Pericardium fibroblast (primary cell): ENCODE data around the gene CD2BP2. TPM values are rescaled to one million over a fixed set of nuclear protein-coding genes. Genes with fewer than 3 reads are reported as not detected.

Experiments used
- total RNA-seq: library from RNA; depleted of rRNA; stranded (reverse); fragments of >200 nt; gene quantifications from 2 replicates; pipeline ENCODE4 v1.2.3, GENCODE V29; 2015

The CD2BP2 gene
- total RNA-seq, result 34.2 and 44.1 TPM in 2 replicates

GRCh38 chr16:30355144-30355953, at the start of gene CD2BP2:
TSS of gene CD2BP2 (minus strand) at chr16:30355308. CDS start at chr16:30354681, 627 bp downstream.

GRCh38 chr16:30395155-30395991, 40.3 kb upstream of the CD2BP2 start, which contains the start of gene ZNF48:
TSS of gene ZNF48 (plus strand) at chr16:30395420. CDS start at chr16:30395795, 375 bp downstream.

GRCh38 chr16:30382111-30382881, 27.2 kb upstream of the CD2BP2 start, which contains the start of gene SEPTIN1:
TSS of gene SEPTIN1 (minus strand) at chr16:30382561. CDS start at chr16:30382542, 19 bp downstream.

GRCh38 chr16:30374538-30374937, 19.4 kb upstream of the CD2BP2 start, which contains the start of gene MYL11:
TSS of gene MYL11 (plus strand) at chr16:30374802. CDS start at chr16:30374858, 56 bp downstream.

GRCh38 chr16:30370456-30371247, 15.5 kb upstream of the CD2BP2 start, which contains the start of gene TBC1D10B:
TSS of gene TBC1D10B (minus strand) at chr16:30370494. CDS start at chr16:30370183, 311 bp downstream.

Other genes with a start within 250 kb of the CD2BP2 start
- gene GDPD3, start 241.8 kb downstream of the CD2BP2 start, total RNA-seq, result 0.47 and 1.2 TPM in 2 replicates
- gene MAPK3, start 232.1 kb downstream of the CD2BP2 start, total RNA-seq, result 63.0 and 70.9 TPM in 2 replicates
- 0.43 and 4.2 TPM in 2 replicates for gene CORO1A, start 171.7 kb downstream of the CD2BP2 start, total RNA-seq
- 28.4 and 117 TPM in 2 replicates for gene BOLA2B, start 161.6 kb downstream of the CD2BP2 start, total RNA-seq
- 24.3 and 26.1 TPM in 2 replicates for gene SLX1A, start 161.4 kb downstream of the CD2BP2 start, total RNA-seq
- gene SULT1A3, start 156.1 kb downstream of the CD2BP2 start, total RNA-seq, result 2.6 and 7.0 TPM in 2 replicates
- gene NPIPB13, start 106.8 kb downstream of the CD2BP2 start, total RNA-seq, result 0.26 and 1.9 TPM in 2 replicates
- 33.7 and 44.6 TPM in 2 replicates for gene TBC1D10B, start 15.2 kb upstream of the CD2BP2 start, total RNA-seq
- 48.3 TPM in 1 of 2 replicates, not detected in the other for gene MYL11, start 19.5 kb upstream of the CD2BP2 start, total RNA-seq
- 0.51 TPM in 1 of 2 replicates, not detected in the other for gene SEPTIN1, start 27.3 kb upstream of the CD2BP2 start, total RNA-seq
- 3.7 and 3.9 TPM in 2 replicates for gene ZNF48, start 40.1 kb upstream of the CD2BP2 start, total RNA-seq
- 31.0 and 34.2 TPM in 2 replicates for gene ZNF771, start 52.3 kb upstream of the CD2BP2 start, total RNA-seq
- 24.3 and 31.5 TPM in 2 replicates for gene DCTPP1, start 74.7 kb upstream of the CD2BP2 start, total RNA-seq
- gene SEPHS2, start 90.6 kb upstream of the CD2BP2 start, total RNA-seq, result 26.9 and 29.8 TPM in 2 replicates
- gene ITGAL, start 117.4 kb upstream of the CD2BP2 start, total RNA-seq, result not detected in 2 replicates
- 30.6 and 33.6 TPM in 2 replicates for gene ZNF768, start 171.3 kb upstream of the CD2BP2 start, total RNA-seq
- gene ZNF747, start 179.6 kb upstream of the CD2BP2 start, total RNA-seq, result 9.9 and 11.9 TPM in 2 replicates
- 9.0 and 9.4 TPM in 2 replicates for gene ZNF764, start 203.1 kb upstream of the CD2BP2 start, total RNA-seq
- gene ZNF688, start 216.4 kb upstream of the CD2BP2 start, total RNA-seq, result 9.9 and 11.5 TPM in 2 replicates
- 4.8 and 6.6 TPM in 2 replicates for gene ZNF785, start 230.4 kb upstream of the CD2BP2 start, total RNA-seq